Ovary (tissue), 9 donors: Measurements from ENCODE around the gene OAS3. TPM values are rescaled to one million over a fixed set of nuclear protein-coding genes. Genes with fewer than 3 reads are reported as not detected.
A peak's percentile ranks its signal among the peaks of the same experiment; 100 is the strongest.

Source experiments
- DNase-seq, 5 donors: peaks; one replicate each; pipeline ENCODE4 v3.0.0-alpha.2; 2019 to 2020
- H3K27ac ChIP-seq, 2 donors: fragments of 200-600 bp; one replicate each; pipeline versions ENCODE4 v1.5.1 to v1.8.0; 2019 to 2022
- H3K27me3 ChIP-seq: fragments of 200-600 bp; one replicate; pipeline ENCODE4 v1.8.0; 2022
- H3K36me3 ChIP-seq: fragments of 200-600 bp; sonication (generic); one replicate; pipeline ENCODE4 v1.5.1; 2019
- H3K4me1 ChIP-seq: one replicate; pipeline ENCODE4 v1.8.1; 2013; ENCODE audit warnings: mild to moderate bottlenecking, moderate library complexity; ENCODE audit not compliant: insufficient read depth
- H3K4me3 ChIP-seq: fragments of 200-600 bp; sonication (generic); one replicate; pipeline ENCODE4 v1.5.1; 2017
- H3K9me3 ChIP-seq, 2 donors: fragments of 200-600 bp in 1 of 2; sonication (generic) in 1 of 2; one replicate each; pipeline versions ENCODE4 v1.5.1 to v1.8.1; 2013 to 2019; ENCODE audit warnings: mild to moderate bottlenecking in 1 of 2, moderate library complexity in 1 of 2
- EP300 ChIP-seq: sonication (generic); formaldehyde crosslinking; IDR thresholded peaks from one replicate; pipeline ENCODE4 v1.6.1; 2017; ENCODE audit warnings: antibody characterized with exemption
- POLR2A ChIP-seq: fragments of 450-650 bp; IDR thresholded peaks from one replicate; pipeline ENCODE4 v1.6.1; 2017; ENCODE audit warnings: antibody characterized with exemption, mild to moderate bottlenecking, moderate library complexity
- WGBS, 3 donors: extraction: QIAGEN DNeasy Blood & Tissue Kit in 1 of 3; methylation state at CpG; one replicate each; pipeline versions ENCODE4 v1.1.5 to v1.1.7; 2013 to 2017; 5-methylcytosine and 5-hydroxymethylcytosine counted together
- intact Hi-C, 4 donors: fragments of 100-400 bp; cut with DNase I; formaldehyde crosslinking; loops; one replicate each; pipeline versions ENCODE4 v1.11.0 to v1.15.1; 2022 to 2023
- polyA plus RNA-seq, 2 donors: library from polyadenylated mRNA; stranded (reverse); fragments of 200-250 nt in 1 of 2; fragments of 350-450 nt in 1 of 2; fragmentation: Illumina TruSeq in 1 of 2; extraction: RNeasy Lipid Tissue Mini Kit (QIAGEN cat#74804) in 1 of 2; gene quantifications; one replicate each; pipeline ENCODE4 v1.2.3, GENCODE V29; 2013 to 2014
- total RNA-seq, 7 donors: library from RNA; depleted of rRNA in 2 of 7; stranded (reverse); fragments of >200 nt in 2 of 7; fragmentation: NEBNext Ultra II Directional in 3 of 7; extraction: Animal tissue kit (Norgen Biotek cat#: 25700) in 3 of 7; gene quantifications; one replicate each; pipeline versions ENCODE4 v1.1.0 to v1.2.4, GENCODE V29; 2016 to 2023
- TF ChIP-seq, protein P1 (sequence below), 3 donors: fragments of 450-650 bp in 2 of 3; fragments of 200-600 bp in 1 of 3; IDR thresholded peaks; one replicate each; pipeline versions ENCODE4 v1.5.1 to v1.8.0; 2016 to 2022; ENCODE audit warnings: antibody characterized with exemption in 3 of 3, mild to moderate bottlenecking in 1 of 3
- donor health status: DM: no; HTN: no; CAD: no; lungs with moderate emphysema.
- donor health status: DM: no; HTN: no; CAD: no.
- donor health status: Bipolar disorder and iron deficiency.
- donor health status: DM: yes; HTN: yes; CAD: no.
- donor health status: DM: no; HTN: no; CAD: no.
- donor health status: DM: yes; HTN: yes; CAD: no.

OAS3 gene
- total and polyA plus RNA-seq, 9 donors, result 2.3 to 26.2 (median 7.9) TPM

DNA sequence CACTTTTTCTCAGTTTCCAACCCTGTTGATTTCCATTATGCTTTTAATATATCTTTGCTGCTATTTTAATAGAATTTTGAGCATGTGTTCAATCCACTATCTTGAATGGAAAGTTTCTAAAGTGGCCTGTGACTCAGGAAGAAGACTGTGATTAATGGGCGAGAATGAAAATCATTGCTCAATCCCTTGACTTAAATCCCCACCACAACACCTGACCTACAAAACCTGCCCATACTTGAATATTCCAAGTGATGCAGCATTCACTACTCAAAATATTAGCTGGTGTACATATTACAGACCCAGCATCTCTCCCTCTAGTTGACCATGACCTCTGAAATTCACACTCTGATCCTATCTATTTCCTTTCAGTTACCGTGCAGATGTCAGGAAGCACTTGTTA is 1.3 kb upstream of the OAS3 start:
- DNase-seq, result no peak
- H3K27me3 ChIP-seq, result no peaks in the 10 kb centered on the region
- H3K4me3 ChIP-seq, result no peak overlapping the region
- WGBS, 3 donors, result 57 to 72% (median 63%) methylated on average over 2 of the region's 2 CpGs
- H3K36me3 ChIP-seq, result no peaks in the 10 kb centered on the region
- no peak overlapping the region for H3K27ac ChIP-seq
- intact Hi-C loops, result no loop called here
- peaks cover 4% of the 10 kb centered on the region for H3K4me1 ChIP-seq
- no peak for TF ChIP-seq POLR2A
- TF ChIP-seq, protein P1, sequence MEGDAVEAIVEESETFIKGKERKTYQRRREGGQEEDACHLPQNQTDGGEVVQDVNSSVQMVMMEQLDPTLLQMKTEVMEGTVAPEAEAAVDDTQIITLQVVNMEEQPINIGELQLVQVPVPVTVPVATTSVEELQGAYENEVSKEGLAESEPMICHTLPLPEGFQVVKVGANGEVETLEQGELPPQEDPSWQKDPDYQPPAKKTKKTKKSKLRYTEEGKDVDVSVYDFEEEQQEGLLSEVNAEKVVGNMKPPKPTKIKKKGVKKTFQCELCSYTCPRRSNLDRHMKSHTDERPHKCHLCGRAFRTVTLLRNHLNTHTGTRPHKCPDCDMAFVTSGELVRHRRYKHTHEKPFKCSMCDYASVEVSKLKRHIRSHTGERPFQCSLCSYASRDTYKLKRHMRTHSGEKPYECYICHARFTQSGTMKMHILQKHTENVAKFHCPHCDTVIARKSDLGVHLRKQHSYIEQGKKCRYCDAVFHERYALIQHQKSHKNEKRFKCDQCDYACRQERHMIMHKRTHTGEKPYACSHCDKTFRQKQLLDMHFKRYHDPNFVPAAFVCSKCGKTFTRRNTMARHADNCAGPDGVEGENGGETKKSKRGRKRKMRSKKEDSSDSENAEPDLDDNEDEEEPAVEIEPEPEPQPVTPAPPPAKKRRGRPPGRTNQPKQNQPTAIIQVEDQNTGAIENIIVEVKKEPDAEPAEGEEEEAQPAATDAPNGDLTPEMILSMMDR (IDR thresholded peaks at IDR 0.05), result no peak
- no peak for TF ChIP-seq EP300
- no peaks in the 10 kb centered on the region for H3K9me3 ChIP-seq

DNA sequence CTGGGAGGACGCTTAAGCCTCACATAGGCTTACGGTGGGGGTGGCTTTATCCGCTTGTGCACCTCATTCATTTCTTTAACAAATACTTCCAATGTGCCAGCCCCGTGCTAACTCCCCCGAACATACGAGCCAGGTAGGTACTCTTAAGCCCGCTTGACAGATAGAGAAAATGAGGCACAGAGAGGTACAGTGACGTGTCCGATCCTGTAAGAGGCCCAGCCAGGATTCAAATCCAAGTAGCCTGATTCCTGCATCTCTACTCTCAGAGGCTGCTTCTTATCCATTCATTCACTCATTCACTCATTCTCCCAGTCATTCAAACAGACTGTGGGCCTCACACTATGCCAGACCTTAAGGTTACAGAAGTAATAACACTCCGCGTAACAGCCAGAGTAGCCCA is 477 bp downstream of the OAS3 start:
- intact Hi-C loops, result no loop called here
- Histone ChIP-seq H3K4me1 (peaks cover 4% of the 10 kb centered on the region), H3K27ac (peak overlapping the region in 1 of 2 donors; percentile 51), H3K9me3 (no peaks in the 10 kb centered on the region), H3K36me3 (no peaks in the 10 kb centered on the region), H3K27me3 (no peaks in the 10 kb centered on the region), H3K4me3 (peak overlapping the region; percentile 77)
- WGBS, 3 donors, result 8 to 12% (median 9%) methylated on average over 11 of the region's 11 CpGs
- TF ChIP-seq, protein P1 (IDR thresholded peaks at IDR 0.05), result no peak
- TF ChIP-seq EP300 (no peak), POLR2A (no peak)
- no peak for DNase-seq

DNA sequence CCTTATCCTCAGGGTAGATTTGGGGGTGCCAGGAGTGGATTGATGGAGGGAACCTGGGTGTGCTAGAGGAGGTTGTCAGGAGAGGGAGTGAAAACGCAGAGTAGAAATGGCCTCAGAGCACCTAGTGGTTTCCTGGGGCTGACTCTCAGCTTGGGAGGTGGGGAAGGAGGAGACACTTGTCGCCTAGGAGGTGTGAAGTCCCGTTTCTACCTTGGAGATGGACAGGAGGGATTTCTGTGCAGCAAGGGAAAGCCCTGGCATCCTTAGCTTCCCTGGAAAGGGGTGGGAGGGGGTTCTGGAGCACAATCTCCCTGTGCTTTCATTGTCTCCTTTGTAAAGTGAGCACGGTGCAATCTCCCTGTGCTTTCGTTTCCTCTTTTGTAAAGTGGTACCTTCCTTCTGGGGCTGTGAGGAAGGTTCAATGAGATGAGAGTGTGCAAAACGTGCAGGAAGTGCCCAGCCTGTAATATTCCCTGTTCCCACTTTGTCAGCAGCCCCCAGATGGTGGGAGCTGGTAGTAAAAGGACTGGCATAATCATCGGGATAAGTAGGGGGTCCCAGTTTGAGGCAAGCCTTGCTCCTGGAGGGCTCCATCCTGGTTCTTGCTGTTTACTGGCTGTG is 1.6 kb downstream of the OAS3 start:
- intact Hi-C loops, result no loop called here
- Histone ChIP-seq H3K36me3 (no peaks in the 10 kb centered on the region), H3K27me3 (no peaks in the 10 kb centered on the region), H3K27ac (no peak overlapping the region), H3K4me1 (peaks cover 4% of the 10 kb centered on the region), H3K4me3 (no peak overlapping the region), H3K9me3 (no peaks in the 10 kb centered on the region)
- DNase-seq, result no peak
- 31 to 40% (median 39%) methylated on average over 7 of the region's 7 CpGs for WGBS, 3 donors
- TF ChIP-seq EP300 (no peak), POLR2A (no peak)
- TF ChIP-seq, protein P1 (IDR thresholded peaks at IDR 0.05), result no peak

DNA sequence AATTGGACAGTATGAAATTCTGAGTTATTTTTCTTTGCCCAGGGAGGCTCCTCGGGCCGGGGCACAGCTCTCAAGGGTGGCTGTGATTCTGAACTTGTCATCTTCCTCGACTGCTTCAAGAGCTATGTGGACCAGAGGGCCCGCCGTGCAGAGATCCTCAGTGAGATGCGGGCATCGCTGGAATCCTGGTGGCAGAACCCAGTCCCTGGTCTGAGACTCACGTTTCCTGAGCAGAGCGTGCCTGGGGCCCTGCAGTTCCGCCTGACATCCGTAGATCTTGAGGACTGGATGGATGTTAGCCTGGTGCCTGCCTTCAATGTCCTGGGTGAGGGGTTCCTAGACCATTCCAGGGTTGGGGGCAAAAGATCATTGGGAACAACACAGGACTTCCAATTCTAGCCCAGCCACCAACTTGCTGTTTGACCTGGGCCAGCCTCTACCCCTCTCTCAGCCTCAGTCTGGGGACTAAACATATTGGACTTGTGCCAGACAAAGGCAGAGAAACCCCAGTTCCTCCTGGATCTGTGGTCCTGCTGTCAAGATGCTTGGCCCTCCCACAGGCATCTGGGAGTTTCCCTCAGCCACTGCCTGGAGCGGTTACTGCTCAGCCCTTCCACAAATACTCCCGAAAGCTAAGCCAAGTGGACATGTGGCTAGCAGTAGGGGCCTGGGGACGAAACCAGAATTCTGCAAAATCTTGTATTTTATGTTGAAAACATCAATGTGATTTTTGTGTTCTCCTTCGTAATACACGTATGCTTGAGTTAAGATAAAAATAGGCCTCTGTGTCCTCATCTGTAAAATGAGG is 3.5 kb downstream of the OAS3 start:
- no peak for DNase-seq
- TF ChIP-seq POLR2A, result no peak
- TF ChIP-seq EP300, result no peak
- TF ChIP-seq, protein P1 (IDR thresholded peaks at IDR 0.05), result no peak
- no peak overlapping the region for H3K27ac ChIP-seq
- no peaks in the 10 kb centered on the region for H3K27me3 ChIP-seq
- no peaks in the 10 kb centered on the region for H3K9me3 ChIP-seq
- H3K4me1 ChIP-seq, result peaks cover 4% of the 10 kb centered on the region
- intact Hi-C loops, result no loop called here
- no peak overlapping the region for H3K4me3 ChIP-seq
- WGBS, 3 donors, result 88 to 91% (median 90%) methylated on average over 16 of the region's 16 CpGs
- H3K36me3 ChIP-seq, result no peaks in the 10 kb centered on the region
